T-helper 1 cell treated with Interleukin-12 subunit alpha and Interleukin-12 subunit beta and Interleukin-4 antibody, amounts not matched to agents 30 ng/mL and 1 ng/mL, for 36 hours (primary cell): ENCODE data around the gene NDST1. TPM values are rescaled to one million over a fixed set of nuclear protein-coding genes. Genes with fewer than 3 reads are reported as not detected.
"Not testable (repeated sequence)": the region's sequence is repeated elsewhere in the genome, so short reads cannot be mapped to it uniquely, and the experiment has no call there.

Experiments
- intact Hi-C: fragments of 100-400 bp; cut with micrococcal nuclease; formaldehyde crosslinking; loops from one replicate; pipeline ENCODE4 v1.15.1; 2024
- total RNA-seq: library from RNA; stranded (reverse); gene quantifications from 2 replicates; pipeline ENCODE4 v1.2.3, GENCODE V29; 2022

The NDST1 gene
- total RNA-seq, 1 donor from 2014 or later: 0.49 TPM

DNA sequence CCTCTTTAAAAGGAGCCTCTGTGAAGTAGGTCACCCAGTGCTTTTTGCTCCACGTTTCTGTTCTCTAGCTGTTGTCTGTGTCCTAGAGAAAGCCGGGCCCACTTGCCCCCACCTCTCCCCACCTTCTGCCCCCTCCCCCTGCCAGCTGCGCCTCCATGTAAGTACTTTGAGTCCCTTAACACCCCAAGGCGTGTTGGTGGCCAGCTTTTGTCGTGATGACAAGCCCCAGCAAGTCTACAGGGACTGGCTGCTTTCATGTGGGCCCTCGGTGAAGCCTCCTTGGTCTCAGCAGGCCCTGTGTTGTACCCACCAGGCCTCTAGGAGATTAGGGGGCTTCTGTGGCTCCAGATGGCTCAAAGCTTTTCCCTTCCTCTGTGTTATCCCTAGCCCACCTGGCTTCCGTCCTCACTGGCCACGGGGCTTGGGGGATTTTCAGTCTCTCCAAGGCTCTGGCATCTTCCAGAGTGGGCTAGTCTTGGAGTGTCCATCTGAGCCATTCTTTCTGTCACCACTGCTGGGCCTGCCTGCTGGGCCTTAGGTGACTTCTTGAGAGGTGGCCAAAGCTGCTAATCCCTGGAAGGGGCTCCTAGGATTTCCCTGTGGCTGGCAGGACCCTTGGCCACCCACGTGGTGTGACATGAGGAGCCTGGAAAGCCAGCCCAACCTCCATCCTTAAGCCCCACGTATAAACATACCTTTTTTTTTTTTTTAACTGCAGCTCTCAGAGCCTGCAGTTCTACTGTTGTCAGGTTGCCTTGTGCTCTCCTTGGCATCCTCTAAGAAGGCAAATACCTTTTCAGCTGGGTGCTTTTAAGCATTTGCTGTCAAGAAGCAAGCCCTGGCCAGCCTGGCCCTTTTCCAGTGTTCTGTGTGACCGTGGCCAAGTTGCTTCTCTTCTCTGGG is 1.1 kb upstream of the NDST1 start:
- intact Hi-C loops: no loop called here

- intact Hi-C loops: no loop called here
These were observed 328 bp downstream of the NDST1 start for GRCh38 chr5:150508277-150508640.

GRCh38 chr5:150508828-150509227 is 897 bp downstream of the NDST1 start:
- intact Hi-C loops: no loop called here

GRCh38 chr5:150509992-150510391 is 2.1 kb downstream of the NDST1 start:
- intact Hi-C loops: no loop called here

- intact Hi-C loops: no loop called here
These were observed 2.7 kb downstream of the NDST1 start for GRCh38 chr5:150510460-150511263.

- intact Hi-C loops: no loop called here
These were observed 3.8 kb downstream of the NDST1 start for GRCh38 chr5:150511578-150512367.

DNA sequence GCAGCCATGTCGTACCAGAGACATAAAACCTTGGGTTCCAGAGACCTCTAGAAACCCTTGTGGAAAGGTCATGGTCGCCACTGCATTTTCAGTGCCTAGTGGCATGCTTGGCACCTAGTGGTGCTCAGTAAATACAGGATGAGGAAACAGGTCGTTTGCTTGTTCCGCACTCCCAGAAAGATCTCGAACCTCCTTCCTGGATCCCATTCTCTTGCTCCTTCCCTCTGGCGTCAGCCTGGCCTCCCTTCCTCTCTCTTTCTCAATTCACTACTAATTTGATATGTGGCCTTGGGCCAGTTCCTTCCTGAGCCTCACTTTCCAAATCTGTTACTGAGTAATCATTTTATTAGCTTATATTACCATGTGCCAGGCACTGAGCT is 4.4 kb downstream of the NDST1 start:
- intact Hi-C loops: no loop called here

- intact Hi-C loops: no loop called here
These were observed 5.7 kb downstream of the NDST1 start for GRCh38 chr5:150513375-150514309.

DNA sequence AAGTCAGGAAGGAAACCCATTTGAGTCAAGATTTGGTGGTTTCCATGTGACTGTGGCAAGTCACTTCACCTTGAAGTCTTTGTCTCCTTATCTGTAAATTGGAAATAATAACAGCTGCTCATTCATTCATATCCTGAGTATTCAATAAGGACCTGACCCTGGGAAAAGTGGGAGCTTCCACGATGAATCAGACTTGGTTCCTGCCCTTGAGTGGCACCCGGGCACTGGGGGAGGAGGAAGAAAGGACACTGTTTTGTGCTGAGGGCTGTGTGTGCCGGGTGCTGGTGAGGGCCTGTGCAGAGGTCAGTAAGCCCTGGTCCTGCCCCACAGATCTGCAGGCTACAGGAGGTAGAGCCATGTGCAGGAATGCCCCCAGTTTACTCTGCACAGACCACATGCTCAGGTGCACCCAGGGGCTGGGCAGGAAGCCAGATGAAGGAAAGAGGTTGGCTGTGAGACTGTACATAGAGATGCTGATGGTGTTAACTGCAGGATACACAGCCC is 6.8 kb downstream of the NDST1 start:
- intact Hi-C loops: no loop called here

DNA sequence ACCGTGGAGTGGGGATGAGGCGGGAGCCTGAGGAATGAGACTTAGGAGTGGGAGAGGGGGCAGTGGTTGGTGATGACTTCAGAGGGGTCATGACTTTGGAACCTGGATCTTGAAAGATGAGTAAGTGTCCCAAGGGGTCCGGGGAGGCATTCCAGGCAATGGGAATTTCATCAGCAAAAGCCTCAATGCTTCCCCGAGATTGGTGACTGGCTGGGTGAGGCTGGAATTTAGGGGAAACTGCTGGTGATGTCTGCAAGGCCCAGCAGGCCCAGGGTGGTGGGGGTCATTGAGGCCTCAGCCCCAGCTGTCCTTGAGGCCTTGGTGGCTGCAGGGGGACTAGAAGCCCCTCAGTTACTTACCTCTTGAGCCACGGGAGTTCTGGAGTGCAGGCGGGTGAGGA is 7.5 kb downstream of the NDST1 start:
- intact Hi-C loops: no loop called here

DNA sequence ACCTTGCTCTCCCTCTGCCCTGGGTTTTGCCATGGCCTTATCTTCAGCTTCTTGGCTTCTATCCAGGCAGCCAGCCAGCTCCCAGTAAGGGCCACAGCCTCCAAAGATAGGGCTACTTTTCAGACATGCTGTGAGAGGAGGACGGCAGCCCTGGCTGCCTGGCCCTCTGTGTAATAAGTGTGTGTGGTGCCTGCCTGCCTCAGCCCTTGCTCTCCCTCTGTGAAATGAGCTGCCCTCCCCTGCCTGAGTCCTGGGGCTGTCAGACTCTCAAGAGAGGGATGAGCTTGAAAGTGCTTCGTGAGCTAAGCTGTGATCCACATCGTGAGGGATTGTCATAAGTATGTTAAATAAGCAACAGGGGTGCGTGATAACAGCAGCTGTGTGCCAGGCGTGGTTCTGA is 8.1 kb downstream of the NDST1 start:
- intact Hi-C loops: no loop called here

DNA sequence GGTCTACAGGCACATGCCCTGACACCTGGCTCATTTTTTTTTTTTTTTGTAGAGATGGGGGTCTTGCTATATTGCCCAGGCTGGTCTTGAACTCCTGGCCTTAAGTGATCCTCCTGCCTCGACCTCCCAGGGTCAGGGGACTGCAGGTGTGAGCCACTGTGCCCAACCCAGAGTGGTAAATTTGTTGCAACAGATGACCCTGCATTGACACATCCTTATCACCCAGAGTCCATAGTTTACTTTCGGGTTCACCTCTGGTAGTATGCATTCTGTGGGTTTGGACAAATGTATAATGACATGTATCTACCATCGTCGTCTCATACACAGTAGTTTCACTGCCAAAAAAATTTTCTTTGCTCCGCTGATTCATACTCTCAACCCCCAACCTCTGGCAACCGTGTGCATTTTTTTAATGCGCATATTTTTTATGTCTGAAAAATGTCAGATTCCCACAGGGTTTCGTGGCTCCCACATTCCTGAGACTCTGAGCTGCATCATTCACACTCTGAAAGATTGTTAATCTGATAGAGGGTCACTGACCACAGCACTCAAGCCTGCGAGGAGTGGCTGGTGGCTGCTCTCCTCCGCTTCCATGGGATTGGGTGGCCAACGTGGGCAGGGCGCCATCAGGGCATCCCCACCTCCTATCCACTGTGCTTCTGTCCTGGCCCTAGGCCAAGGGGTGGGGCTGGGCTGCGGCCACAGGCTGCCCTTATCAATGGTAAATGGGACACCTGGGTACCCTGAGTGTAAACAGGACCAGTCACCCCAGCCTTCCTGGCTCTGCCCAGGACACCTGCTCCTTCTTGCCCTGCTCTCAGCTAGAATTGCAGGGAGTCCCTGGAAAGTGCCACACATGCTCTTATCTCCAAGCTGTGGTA is 9.6 kb downstream of the NDST1 start:
- intact Hi-C loops: no loop called here

DNA sequence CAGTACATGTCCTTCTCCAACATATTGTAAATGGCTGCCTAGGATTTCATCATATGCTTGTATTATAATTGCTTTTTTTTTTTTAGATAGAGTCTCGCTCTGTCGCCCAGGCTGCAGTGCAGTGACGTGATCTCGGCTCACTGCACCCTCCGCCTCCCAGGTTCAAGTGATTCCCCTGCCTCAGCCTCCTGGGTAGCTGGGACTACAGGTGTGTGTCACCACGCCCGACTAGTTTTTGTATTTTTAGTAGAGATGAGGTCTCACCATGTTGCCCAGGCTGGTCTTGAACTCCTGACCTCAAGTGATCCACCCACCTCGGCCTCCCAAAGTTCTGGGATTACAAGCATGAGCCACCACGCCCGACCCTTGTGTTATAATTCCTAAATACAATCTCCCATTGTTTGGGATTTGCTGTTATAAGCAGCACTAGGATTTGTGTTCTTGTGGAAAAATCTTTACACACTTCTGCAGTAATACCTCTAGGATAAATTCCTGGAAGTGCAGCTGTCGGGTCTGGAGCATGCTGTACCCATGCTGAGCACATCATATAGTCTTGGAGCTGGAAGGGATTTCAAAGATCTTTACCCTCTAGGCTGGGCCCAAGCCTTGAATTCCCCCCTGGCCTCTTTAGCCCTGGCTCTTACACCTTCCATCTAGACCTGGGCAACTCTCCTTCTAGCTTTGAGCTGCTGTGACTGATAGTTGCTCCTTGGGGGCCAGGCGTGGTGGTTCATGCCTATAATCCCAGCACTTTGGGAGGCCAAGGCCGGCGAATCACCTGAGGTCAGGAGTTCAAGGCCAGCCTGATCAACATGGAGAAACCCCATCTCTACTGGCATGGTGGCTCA is 11.0 kb downstream of the NDST1 start:
- intact Hi-C loops: not testable (repeated sequence)

DNA sequence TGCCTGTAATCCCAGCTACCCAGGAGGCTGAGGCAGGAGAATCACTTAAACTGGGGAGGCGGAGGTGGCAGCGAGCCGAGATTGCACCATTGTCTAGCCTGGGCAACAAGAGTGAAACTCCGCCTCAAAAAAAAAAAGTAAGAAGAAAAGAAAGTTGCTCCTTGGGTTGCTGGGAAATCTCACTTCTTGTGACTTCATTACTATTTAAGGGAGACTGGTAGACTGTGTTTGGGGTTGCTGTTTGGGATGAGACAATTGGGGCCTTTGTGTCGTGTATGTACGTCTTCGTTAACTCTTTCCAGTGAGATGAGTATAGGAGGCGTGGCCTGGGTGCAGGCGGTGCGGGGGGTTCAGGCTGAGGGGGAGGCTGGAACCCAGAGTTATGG is 11.6 kb downstream of the NDST1 start:
- intact Hi-C loops: no loop called here

DNA sequence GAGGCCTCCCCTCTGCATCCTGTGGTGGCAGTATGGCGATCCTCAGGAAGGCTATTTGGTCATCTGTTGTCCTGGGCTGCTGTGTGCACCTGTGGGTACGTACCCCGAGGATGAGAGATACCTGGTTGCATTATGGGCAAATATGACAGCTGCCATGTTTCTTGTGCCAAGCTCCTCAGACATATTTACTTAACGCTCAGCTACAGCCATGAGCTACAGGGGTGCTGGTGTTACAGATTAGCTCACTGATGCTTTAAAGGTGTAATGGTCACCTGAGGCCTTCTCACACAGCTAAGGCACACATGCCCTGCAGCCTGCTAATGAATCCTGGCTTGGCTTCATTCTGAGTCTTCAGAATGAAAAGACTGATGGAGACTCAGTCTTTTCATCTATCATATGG is 12.0 kb downstream of the NDST1 start:
- intact Hi-C loops: no loop called here

DNA sequence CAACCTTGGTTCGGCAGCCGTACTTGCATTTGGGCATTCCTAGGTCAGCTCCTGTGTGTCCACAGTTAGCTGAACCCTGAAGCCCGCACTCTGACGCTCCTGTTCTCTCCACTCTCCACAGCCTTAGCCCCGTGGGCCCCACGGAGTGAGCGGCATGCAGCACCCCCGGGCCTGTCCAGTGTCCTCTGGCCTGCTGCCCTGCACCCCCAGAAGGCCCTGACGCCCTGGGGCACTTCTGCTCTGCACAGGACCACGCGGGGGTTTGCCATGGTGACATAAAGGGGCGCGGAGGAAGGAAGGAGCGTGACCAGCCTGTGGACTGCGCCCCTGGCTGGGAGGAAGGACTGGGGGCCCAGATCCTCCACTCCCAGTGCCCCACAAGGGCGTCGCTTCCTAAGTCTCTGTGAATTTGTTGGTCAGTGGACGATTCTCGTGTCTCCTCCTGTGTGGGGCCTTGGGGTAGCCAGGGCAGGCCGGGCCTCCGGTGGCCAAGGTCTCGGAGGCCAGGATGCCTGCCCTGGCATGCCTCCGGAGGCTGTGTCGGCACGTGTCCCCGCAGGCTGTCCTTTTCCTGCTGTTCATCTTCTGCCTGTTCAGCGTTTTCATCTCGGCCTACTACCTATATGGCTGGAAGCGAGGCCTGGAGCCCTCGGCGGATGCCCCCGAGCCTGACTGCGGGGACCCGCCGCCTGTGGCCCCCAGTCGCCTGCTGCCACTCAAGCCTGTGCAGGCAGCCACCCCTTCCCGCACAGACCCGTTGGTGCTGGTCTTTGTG is 13.0 kb downstream of the NDST1 start:
- intact Hi-C loops: no loop called here

DNA sequence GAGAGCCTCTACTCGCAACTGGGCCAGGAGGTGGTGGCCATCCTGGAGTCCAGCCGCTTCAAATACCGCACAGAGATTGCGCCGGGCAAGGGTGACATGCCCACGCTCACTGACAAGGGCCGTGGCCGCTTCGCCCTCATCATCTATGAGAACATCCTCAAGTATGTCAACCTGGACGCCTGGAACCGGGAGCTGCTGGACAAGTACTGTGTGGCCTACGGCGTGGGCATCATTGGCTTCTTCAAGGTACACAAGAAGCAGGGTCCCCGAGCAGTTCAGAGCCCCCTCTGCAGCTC is 13.5 kb downstream of the NDST1 start:
- intact Hi-C loops: no loop called here

- intact Hi-C loops: no loop called here
These were observed 14.1 kb downstream of the NDST1 start for GRCh38 chr5:150521939-150522503.
